B cell (primary cell): Measurements from ENCODE around the gene RNGTT.

Experiments used
- EZH2 ChIP-seq: IDR thresholded peaks from 2 replicates; pipeline ENCODE4 v1.6.1; 2012; ENCODE audit warnings: borderline replicate concordance, low read depth, mild to moderate bottlenecking, moderate library complexity, low read length; ENCODE audit not compliant: insufficient read depth, poor library complexity, severe bottlenecking
- TF ChIP-seq, protein P1 (sequence below): fragments of 200-600 bp; IDR thresholded peaks from one replicate; pipeline ENCODE4 v1.8.0; 2022; ENCODE audit warnings: antibody characterized with exemption, mild to moderate bottlenecking

DNA sequence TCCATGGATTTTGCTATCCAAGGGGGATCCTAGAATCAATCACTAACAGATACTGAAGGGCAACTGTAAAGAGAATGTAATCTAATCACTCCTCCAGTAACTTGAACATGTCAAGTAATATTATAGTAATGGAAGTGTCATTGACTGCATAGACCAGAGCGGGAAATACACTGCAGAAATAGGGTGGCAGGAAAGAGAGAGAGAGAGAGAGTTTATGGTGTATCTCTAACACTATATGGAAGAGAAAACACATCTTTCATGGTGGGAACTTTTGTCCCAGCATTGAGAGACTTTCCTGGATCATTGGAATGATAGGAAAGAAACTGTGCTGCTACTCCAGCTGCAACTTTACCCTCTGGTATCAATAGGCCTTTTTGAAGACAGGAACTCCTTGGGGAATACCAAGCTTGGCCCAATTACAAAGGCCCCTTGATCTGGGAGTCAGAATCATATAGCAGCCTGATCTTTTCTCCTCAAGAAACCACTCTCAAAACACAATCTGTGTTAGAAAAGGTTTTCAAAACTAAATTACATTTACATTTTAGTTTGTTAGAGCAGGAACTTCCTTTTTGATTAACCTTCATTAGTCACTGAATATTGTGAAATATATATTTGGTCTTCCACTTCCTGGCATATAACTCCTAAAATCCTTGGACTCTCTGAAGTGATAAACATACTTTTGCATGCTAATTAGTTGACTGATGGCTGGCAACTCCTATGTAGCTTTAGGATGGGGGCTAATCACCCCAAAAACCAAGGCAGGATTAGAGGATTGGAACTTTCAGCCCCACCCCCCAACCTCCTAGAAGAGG lies 29.5 kb upstream of the RNGTT start:
- TF ChIP-seq EZH2: no peak
- TF ChIP-seq, protein P1, sequence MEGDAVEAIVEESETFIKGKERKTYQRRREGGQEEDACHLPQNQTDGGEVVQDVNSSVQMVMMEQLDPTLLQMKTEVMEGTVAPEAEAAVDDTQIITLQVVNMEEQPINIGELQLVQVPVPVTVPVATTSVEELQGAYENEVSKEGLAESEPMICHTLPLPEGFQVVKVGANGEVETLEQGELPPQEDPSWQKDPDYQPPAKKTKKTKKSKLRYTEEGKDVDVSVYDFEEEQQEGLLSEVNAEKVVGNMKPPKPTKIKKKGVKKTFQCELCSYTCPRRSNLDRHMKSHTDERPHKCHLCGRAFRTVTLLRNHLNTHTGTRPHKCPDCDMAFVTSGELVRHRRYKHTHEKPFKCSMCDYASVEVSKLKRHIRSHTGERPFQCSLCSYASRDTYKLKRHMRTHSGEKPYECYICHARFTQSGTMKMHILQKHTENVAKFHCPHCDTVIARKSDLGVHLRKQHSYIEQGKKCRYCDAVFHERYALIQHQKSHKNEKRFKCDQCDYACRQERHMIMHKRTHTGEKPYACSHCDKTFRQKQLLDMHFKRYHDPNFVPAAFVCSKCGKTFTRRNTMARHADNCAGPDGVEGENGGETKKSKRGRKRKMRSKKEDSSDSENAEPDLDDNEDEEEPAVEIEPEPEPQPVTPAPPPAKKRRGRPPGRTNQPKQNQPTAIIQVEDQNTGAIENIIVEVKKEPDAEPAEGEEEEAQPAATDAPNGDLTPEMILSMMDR: no peak
